ENCODE data around the gene STAG3. TPM values are rescaled to one million over a fixed set of nuclear protein-coding genes. Genes with fewer than 3 reads are reported as not detected.

Gene STAG3
- total and polyA plus RNA-seq, 10 of the 15 experiments (the other 5 are each of a cell fraction or from before 2014, with no cell fraction given), result 73.0 to 306 (median 120) TPM

- in situ Hi-C loops (cut with MboI) (no loop called here), intact Hi-C loops (cut with micrococcal nuclease; ENCODE audit: unreplicated experiment) (loop anchor here (1.0 to 5.0 kb wide), 3 partner anchors 48 to 69 kb away; partner anchors contain the start of genes AP4M1, MCM7 and PVRIG)
- H3K79me2 ChIP-seq (ENCODE audit: control insufficient read depth, insufficient read depth, low read length), result peaks cover 22% of the 10 kb centered on the region
- peak; percentile 99 for ATAC-seq
- peak within 1 kb of the TSS; percentile 88 for H3K4me2 ChIP-seq (ENCODE audit: control insufficient read depth, insufficient read depth)
- RAD21 ChIA-PET (ENCODE audit: unreplicated experiment), result interaction anchor here (0.6 to 2.4 kb wide), 21 partner anchors 9 to 280 kb away, joined by 3 to 17 read pairs (median 4); partner anchors contain the start of genes GAL3ST4, GPC2, PVRIG and ZCWPW1
- SMC1A ChIA-PET (ENCODE audit: uncharacterized antibody, unreplicated experiment), result interaction anchor here (0.8 to 2.3 kb wide), 17 partner anchors 12 to 259 kb away, joined by 3 to 12 read pairs (median 3); partner anchors contain the start of genes GPC2 and STAG3
- H3K36me3 ChIP-seq (ENCODE audit: control insufficient read depth in 2 of 2, insufficient read depth in 2 of 2, low read length in 1 of 2), result peaks cover 0 to under 1% of the 10 kb centered on the region in 2 experiments
- peak; percentile 100 for DNase-seq (ENCODE audit: low read depth, low spot score)
- BruUV-seq (replicated peaks), result no TSS peak
- WGBS (ENCODE audit: insufficient coverage, insufficient replicate concordance, low lambda C conversion rate, missing lambda C conversion rate), result 2% methylated on average over 43 of the region's 46 CpGs
- peak within 1 kb of the TSS; percentile 81 for H2AFZ ChIP-seq (ENCODE audit: control insufficient read depth, low read depth, low read length)
- peaks cover 5% of the 10 kb centered on the region; the same call in 1 of the 2 replicates for H3K4me1 ChIP-seq (ENCODE audit: control insufficient read depth, insufficient read depth, low read length)
- POLR2A ChIA-PET, result interaction anchor here (0.6 to 2.6 kb wide), 20 partner anchors 9 to 682 kb away, joined by 3 to 28 read pairs (median 4); partner anchors contain the start of genes AP4M1, GAL3ST4, GPC2 and MCM7
- H3K27ac ChIP-seq (ENCODE audit: control insufficient read depth, insufficient read depth), result peak within 1 kb of the TSS; percentile 86
- H3K27me3 ChIP-seq (replicated peaks in 1 of 2; ENCODE audit: control insufficient read depth in 2 of 2, insufficient read depth in 2 of 2, low read length in 1 of 2), result no peaks in the 10 kb centered on the region
- H4K20me1 ChIP-seq (ENCODE audit: control insufficient read depth, insufficient read depth), result no peaks in the 10 kb centered on the region
- FAIRE-seq, result peak; percentile 99
- no peaks in the 10 kb centered on the region for H3K9me3 ChIP-seq (replicated peaks; ENCODE audit: control insufficient read depth, insufficient read depth, low read length)
- CTCF ChIA-PET, result interaction anchor here (0.6 to 5.7 kb wide), 14 partner anchors 8 to 544 kb away, joined by 3 to 43 read pairs (median 4); no protein-coding TSS in a partner anchor
- H3K9ac ChIP-seq (ENCODE audit: control insufficient read depth, insufficient read depth, low read length), result peak within 1 kb of the TSS; percentile 92
- peak within 1 kb of the TSS; percentile 99 for H3K4me3 ChIP-seq
- TF ChIP-seq E4F1 (IDR thresholded peaks at IDR 0.05; ENCODE audit: borderline replicate concordance, partially characterized antibody) (peak; percentile 72), ZNF622 (IDR thresholded peaks at IDR 0.05) (no peak), PAX5 (IDR thresholded peaks at IDR 0.05; ENCODE audit: borderline replicate concordance, low read depth, low read length) (0 out of 2 replicates have a peak, but pooled peaks have one; percentile 4), MAX (IDR thresholded peaks at IDR 0.05; ENCODE audit: low read depth, low read length) (peak; percentile 82), PAX8 (IDR thresholded peaks at IDR 0.05) (no peak), CHD2 (IDR thresholded peaks at IDR 0.05; ENCODE audit: borderline replicate concordance, low read depth, low read length) (peak; percentile 91), POLR2AphosphoS2 (IDR thresholded peaks at IDR 0.05; ENCODE audit: low read depth, low read length) (peak; percentile 79; the same call in 1 of the 2 replicates), BMI1 (IDR thresholded peaks at IDR 0.05; ENCODE audit: borderline replicate concordance) (no peak), SUZ12 (IDR thresholded peaks at IDR 0.05; ENCODE audit: unreplicated experiment) (no peak), CTCF (IDR thresholded peaks at IDR 0.05 in 2 of 3, conservative IDR thresholded peaks at IDR 0.05 in 1 of 3; ENCODE audit: control insufficient read depth in 2 of 3, extremely low read depth in 1 of 3, insufficient read depth in 1 of 3, low read depth in 3 of 3, low read length in 3 of 3) (0 out of 6 replicates have a peak, but pooled peaks of 1 of the 3 experiments have one; percentile 13), MXI1 (IDR thresholded peaks at IDR 0.05; ENCODE audit: low read depth, low read length) (no peak), CBFB (IDR thresholded peaks at IDR 0.05; ENCODE audit: low read depth) (peak; percentile 56; the same call in 1 of the 2 replicates), NFYA (IDR thresholded peaks at IDR 0.05; ENCODE audit: borderline replicate concordance, low read depth, low read length) (peak; percentile 29; the same call in 1 of the 2 replicates), NBN (IDR thresholded peaks at IDR 0.05) (peak; percentile 59)
Observed at GRCh38 chr7:100148559-100149328, 29.0 kb upstream of the STAG3 start, which contains the start of gene LAMTOR4. Gene LAMTOR4 (plus strand): TSS chr7:100148918. CDS start chr7:100148973, 55 bp downstream.
